ENCODE data around the gene TFCP2. TPM values are rescaled to one million over a fixed set of nuclear protein-coding genes. Genes with fewer than 3 reads are reported as not detected.
"Not testable (repeated sequence)": the region's sequence is repeated elsewhere in the genome, so short reads cannot be mapped to it uniquely, and the experiment has no call there.

TFCP2 gene
- total RNA-seq, 1 donor: 3.9 TPM

GRCh38 chr12:51086933-51087332 lies 86.0 kb downstream of the TFCP2 start:
- Histone ChIP-seq H3K4me3 (ENCODE audit: low read length) (no peak overlapping the region), H3K27me3 (ENCODE audit: insufficient read depth, low read length) (no peaks in the 10 kb centered on the region), H3K4me1 (ENCODE audit: insufficient read depth, low read length) (peaks cover 27% of the 10 kb centered on the region), H3K9me3 (ENCODE audit: low read depth, low read length) (no peaks in the 10 kb centered on the region)

DNA sequence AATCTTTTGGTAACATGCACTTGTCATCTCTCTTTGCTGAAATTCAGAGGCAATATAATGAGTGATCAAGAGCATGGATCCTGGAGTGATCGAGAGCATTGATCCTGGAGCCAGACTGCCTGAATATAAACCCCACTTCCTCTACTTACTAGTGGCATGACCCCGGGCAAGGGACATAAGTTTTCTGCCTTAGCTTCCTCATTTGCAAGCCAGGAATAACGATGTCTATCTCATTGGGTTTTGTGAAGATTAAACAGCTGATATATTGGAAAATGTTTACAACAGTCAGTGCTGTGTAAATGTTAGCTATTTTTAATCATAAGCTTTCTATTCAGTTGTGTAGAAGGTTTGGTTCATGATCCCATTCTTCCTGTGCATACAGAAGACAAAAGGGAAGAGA lies 87.2 kb downstream of the TFCP2 start:
- H3K4me3 ChIP-seq (ENCODE audit: low read length): no peak overlapping the region
- no peaks in the 10 kb centered on the region for H3K9me3 ChIP-seq (ENCODE audit: low read depth, low read length)
- no peaks in the 10 kb centered on the region for H3K27me3 ChIP-seq (ENCODE audit: insufficient read depth, low read length)
- H3K4me1 ChIP-seq (ENCODE audit: insufficient read depth, low read length): peaks cover 29% of the 10 kb centered on the region

DNA sequence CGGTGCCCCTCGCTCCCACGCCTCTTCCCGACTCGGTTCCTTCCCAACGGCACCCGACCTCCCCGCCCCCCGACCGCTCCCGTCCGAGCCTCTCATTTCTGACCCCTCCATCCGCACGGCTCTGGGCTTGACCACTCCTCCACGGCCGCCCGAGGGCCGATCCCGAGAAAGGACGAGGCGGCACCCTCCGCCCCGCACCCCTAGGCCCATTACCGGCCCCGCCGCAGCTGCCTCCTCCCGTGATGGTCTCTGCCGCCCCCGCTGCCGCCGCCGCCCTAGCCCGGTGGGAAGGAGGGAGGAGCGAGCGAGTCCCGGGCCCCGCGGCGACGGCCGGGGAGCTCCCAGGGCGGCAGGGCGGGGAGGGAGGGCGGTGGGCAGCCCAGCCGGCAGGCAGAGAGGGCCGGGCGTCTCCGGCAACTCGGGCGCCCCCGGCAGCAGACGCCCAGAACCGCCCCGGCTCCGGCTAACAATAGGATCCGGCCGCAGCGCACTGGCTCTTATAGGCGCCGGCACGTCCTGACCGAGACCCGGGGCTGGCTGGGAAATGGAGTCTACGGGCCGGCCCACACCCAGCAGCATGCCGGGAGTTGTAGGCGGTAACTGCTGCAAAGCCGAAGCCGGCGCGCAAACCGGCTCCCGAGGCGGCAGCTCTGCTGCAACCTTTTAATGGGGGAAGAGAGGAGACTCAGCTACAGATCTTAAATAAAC lies 89.7 kb downstream of the TFCP2 start, which contains the start of gene CSRNP2:
Gene CSRNP2 (minus strand): TSS at position 471 of the 708 bp plus-strand sequence. CDS start 7,035 bp downstream, outside the sequence.
- no peaks in the 10 kb centered on the region for H3K27me3 ChIP-seq (ENCODE audit: insufficient read depth, low read length)

DNA sequence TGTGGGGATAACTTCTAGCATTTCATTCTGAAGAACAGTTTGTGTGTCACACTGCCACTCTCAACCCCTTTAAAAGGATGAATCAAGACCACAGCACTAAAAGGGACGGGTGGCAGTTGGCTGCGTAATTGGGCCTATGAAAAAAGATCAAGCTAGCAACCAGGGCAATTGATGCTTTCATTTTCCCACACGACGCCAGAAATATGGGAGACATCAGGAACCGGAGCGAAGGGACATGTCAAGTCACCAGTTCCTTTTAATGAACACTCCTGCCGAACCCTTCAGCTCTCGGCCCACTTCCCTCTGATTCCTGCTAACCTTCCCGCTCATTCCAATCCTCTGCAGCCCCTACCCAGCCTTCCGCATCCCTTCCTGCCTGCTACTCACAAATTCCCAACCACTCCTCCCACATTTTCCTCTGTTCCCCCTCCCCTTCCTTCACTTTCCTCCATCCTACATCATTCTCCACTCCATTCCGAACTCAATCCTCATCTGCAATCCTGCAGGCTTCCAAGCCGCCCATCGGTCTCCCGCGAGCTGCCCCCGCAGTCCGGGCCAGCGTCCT lies 90.3 kb downstream of the TFCP2 start:
- peaks cover 29% of the 10 kb centered on the region for H3K4me1 ChIP-seq (ENCODE audit: insufficient read depth, low read length)
- peak overlapping the region; percentile 69 for H3K4me3 ChIP-seq (ENCODE audit: low read length)
- no peaks in the 10 kb centered on the region for H3K9me3 ChIP-seq (ENCODE audit: low read depth, low read length)
- H3K27me3 ChIP-seq (ENCODE audit: insufficient read depth, low read length): no peaks in the 10 kb centered on the region

More for the DNA sequence above, 89.7 kb downstream of the TFCP2 start, which contains the start of gene CSRNP2:
- Histone ChIP-seq H3K4me1 (ENCODE audit: insufficient read depth, low read length) (peaks cover 29% of the 10 kb centered on the region), H3K4me3 (ENCODE audit: low read length) (peak within 1 kb of the TSS; percentile 69), H3K9me3 (ENCODE audit: low read depth, low read length) (no peaks in the 10 kb centered on the region)

- Histone ChIP-seq H3K27me3 (ENCODE audit: insufficient read depth, low read length) (no peaks in the 10 kb centered on the region), H3K9me3 (ENCODE audit: low read depth, low read length) (no peaks in the 10 kb centered on the region), H3K4me3 (ENCODE audit: low read length) (no peak overlapping the region), H3K4me1 (ENCODE audit: insufficient read depth, low read length) (peaks cover 32% of the 10 kb centered on the region)
Observed at GRCh38 chr12:51081421-51081820, 91.5 kb downstream of the TFCP2 start.

DNA sequence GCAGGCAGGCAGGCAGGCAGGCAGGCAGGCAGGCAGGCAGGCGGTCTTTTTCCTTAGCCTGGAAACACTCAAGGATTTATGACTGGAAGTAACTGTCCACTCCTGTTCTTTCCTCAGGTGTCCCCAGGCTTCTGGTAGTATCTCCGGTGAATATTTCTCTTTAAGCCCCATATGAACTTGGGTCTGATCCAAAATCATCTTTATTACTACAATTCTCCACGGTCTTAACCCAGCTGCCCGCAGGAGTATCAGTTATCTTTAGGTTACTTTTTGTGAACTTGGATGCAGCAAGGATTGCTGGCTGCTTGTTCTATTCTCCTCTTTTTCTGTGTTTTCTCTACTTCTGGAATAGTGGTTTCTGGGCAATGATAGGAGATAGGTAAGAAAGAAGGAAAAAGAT lies 92.8 kb downstream of the TFCP2 start:
- H3K9me3 ChIP-seq (ENCODE audit: low read depth, low read length): no peaks in the 10 kb centered on the region
- peaks cover 25% of the 10 kb centered on the region for H3K4me1 ChIP-seq (ENCODE audit: insufficient read depth, low read length)
- H3K4me3 ChIP-seq (ENCODE audit: low read length): no peak overlapping the region
- no peaks in the 10 kb centered on the region for H3K27me3 ChIP-seq (ENCODE audit: insufficient read depth, low read length)

DNA sequence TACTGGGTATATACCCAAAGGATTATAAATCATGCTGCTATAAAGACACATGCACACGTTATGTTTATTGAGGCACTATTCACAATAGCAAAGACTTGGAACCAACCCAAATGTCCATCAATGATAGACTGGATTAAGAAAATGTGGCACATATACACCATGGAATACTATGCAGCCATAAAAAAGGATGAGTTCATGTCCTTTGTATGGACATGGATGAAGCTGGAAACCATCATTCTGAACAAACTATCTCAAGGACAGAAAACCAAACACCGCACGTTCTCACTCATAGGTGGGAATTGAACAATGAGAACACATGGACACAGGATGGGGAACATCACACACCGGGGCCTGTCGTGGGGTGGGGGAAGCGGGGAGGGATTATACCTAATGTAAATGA lies 94.1 kb downstream of the TFCP2 start:
- H3K9me3 ChIP-seq (ENCODE audit: low read depth, low read length); H3K27me3 ChIP-seq (ENCODE audit: insufficient read depth, low read length); H3K4me3 ChIP-seq (ENCODE audit: low read length): not testable (repeated sequence)
- H3K4me1 ChIP-seq (ENCODE audit: insufficient read depth, low read length): peaks cover 23% of the 10 kb centered on the region

DNA sequence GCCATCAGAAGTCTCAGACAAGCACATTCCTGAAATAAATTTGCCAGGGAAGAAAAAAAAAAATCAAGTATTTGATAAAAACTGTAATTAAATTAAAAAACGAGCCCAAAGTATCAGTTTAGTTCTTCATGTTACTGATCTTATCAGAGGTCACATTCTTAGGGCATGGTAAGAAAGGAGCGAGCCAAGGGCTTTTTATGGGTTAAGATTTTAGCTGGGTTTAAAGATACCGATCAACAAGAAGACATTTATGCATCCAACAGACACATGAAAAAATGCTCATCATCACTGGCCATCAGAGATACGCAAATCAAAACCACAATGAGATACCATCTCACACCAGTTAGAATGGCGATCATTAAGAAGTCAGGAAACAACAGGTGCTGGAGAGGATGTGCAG lies 94.6 kb downstream of the TFCP2 start:
- not testable (repeated sequence) for H3K9me3 ChIP-seq (ENCODE audit: low read depth, low read length); H3K27me3 ChIP-seq (ENCODE audit: insufficient read depth, low read length); H3K4me3 ChIP-seq (ENCODE audit: low read length)
- peaks cover 20% of the 10 kb centered on the region for H3K4me1 ChIP-seq (ENCODE audit: insufficient read depth, low read length)

DNA sequence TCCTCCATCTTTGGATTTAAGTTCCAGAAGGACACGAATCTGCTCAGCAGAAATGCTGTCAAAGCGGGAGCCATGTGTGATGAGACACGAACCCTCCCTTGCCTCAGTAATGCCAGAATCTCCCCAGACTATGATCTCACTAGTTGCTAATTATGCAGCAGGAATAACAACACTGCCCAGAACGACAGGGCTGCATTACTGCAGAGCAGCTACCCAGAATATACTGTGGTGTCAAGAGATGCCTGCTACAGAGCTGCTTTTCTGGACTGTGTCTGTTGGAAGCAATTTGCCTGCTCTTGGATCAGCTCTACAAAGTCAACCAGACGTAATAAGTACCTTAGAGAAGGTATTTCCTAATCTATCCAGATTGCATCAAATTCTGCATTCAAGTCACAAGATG lies 95.0 kb downstream of the TFCP2 start:
- Histone ChIP-seq H3K4me3 (ENCODE audit: low read length) (no peak overlapping the region), H3K27me3 (ENCODE audit: insufficient read depth, low read length) (no peaks in the 10 kb centered on the region), H3K9me3 (ENCODE audit: low read depth, low read length) (no peaks in the 10 kb centered on the region), H3K4me1 (ENCODE audit: insufficient read depth, low read length) (peaks cover 19% of the 10 kb centered on the region)

DNA sequence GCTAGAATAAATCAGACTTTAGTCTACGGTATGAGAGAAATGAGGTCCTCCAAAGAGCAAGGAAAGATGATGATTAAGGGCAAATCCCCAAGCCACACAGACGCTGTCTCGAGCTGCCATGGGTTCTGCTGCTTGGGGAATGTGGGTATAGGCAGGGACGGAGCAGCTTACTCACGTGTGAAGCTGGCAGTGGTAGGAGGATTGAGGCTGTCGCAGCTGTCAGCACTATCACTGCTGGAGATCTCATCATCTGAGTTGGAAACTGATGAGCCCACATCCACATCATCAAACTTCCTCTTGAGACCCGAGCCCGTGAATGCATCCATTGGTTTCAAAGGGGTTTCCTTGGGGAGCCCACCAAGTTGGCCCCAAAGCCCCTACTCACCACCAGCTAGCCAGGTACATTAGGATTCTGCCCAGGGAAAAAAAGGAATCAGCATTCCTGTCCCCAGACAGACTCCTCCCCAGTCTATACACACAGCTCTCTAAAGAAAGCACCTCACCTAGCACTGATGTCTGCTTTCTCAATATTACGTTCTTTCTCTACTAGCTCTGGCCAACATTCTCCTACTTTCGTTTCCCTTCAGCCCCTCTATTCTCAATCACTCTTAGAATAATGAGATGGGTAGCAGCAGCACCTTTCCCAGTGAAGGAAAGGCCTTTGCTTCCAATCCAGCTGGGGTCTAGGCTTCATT lies 96.6 kb downstream of the TFCP2 start:
- Histone ChIP-seq H3K9me3 (ENCODE audit: low read depth, low read length) (no peaks in the 10 kb centered on the region), H3K27me3 (ENCODE audit: insufficient read depth, low read length) (no peaks in the 10 kb centered on the region), H3K4me1 (ENCODE audit: insufficient read depth, low read length) (peaks cover 7% of the 10 kb centered on the region), H3K4me3 (ENCODE audit: low read length) (no peak overlapping the region)

GRCh38 chr12:51075390-51075789 lies 97.5 kb downstream of the TFCP2 start:
- no peaks in the 10 kb centered on the region for H3K27me3 ChIP-seq (ENCODE audit: insufficient read depth, low read length)
- no peaks in the 10 kb centered on the region for H3K9me3 ChIP-seq (ENCODE audit: low read depth, low read length)
- H3K4me1 ChIP-seq (ENCODE audit: insufficient read depth, low read length): peaks cover 7% of the 10 kb centered on the region
- H3K4me3 ChIP-seq (ENCODE audit: low read length): no peak overlapping the region

- Histone ChIP-seq H3K9me3 (ENCODE audit: low read depth, low read length) (no peaks in the 10 kb centered on the region), H3K27me3 (ENCODE audit: insufficient read depth, low read length) (no peaks in the 10 kb centered on the region), H3K4me1 (ENCODE audit: insufficient read depth, low read length) (peaks cover 6% of the 10 kb centered on the region), H3K4me3 (ENCODE audit: low read length) (no peak overlapping the region)
Observed at GRCh38 chr12:51071663-51072062, 101.3 kb downstream of the TFCP2 start.

- H3K9me3 ChIP-seq (ENCODE audit: low read depth, low read length): no peaks in the 10 kb centered on the region
- H3K4me1 ChIP-seq (ENCODE audit: insufficient read depth, low read length): no peaks in the 10 kb centered on the region
- no peaks in the 10 kb centered on the region for H3K27me3 ChIP-seq (ENCODE audit: insufficient read depth, low read length)
- no peak overlapping the region for H3K4me3 ChIP-seq (ENCODE audit: low read length)
Observed at GRCh38 chr12:51070004-51070403, 102.9 kb downstream of the TFCP2 start.

GRCh38 chr12:51067771-51068170 lies 105.2 kb downstream of the TFCP2 start:
- H3K4me1 ChIP-seq (ENCODE audit: insufficient read depth, low read length): no peaks in the 10 kb centered on the region
- no peak overlapping the region for H3K4me3 ChIP-seq (ENCODE audit: low read length)
- no peaks in the 10 kb centered on the region for H3K9me3 ChIP-seq (ENCODE audit: low read depth, low read length)
- no peaks in the 10 kb centered on the region for H3K27me3 ChIP-seq (ENCODE audit: insufficient read depth, low read length)

DNA sequence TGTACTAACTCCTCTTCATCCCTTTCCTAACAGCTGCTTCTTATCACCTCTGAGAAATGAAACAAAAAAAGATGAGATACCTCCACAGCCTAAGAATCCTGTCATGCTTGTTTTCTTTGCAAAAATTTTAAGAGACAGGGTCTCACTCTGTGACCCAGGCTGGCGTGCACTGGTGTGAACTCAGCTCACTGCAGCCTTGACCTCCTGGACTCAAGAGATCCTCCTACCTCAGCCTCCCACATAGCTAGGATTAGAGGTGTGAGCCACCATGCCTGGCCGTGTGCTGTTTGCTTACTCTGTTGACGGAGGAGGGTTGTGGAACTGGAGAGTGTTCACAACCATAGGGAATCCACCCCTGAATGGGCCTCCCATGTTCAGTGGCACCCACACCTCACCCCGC lies 105.7 kb downstream of the TFCP2 start:
- Histone ChIP-seq H3K4me1 (ENCODE audit: insufficient read depth, low read length) (no peaks in the 10 kb centered on the region), H3K27me3 (ENCODE audit: insufficient read depth, low read length) (no peaks in the 10 kb centered on the region), H3K9me3 (ENCODE audit: low read depth, low read length) (no peaks in the 10 kb centered on the region), H3K4me3 (ENCODE audit: low read length) (no peak overlapping the region)

Measured in mononuclear cell (primary cell).